Measurements from ENCODE around the gene NAP1L5.
A peak's percentile ranks its signal among the peaks of the same experiment; 100 is the strongest.

The NAP1L5 gene

GRCh38 chr4:88738180-88738579, 40.6 kb upstream of the NAP1L5 start:
- Histone ChIP-seq H3K9ac (ENCODE audit: insufficient read length) (no peak overlapping the region), H3K36me3 (ENCODE audit: insufficient read depth, low read length) (peaks cover 8% of the 10 kb centered on the region; the same call in 1 of the 2 replicates), H3K27ac (no peak overlapping the region), H3K4me3 (no peak overlapping the region), H3K9me3 (ENCODE audit: low read depth, low read length) (no peaks in the 10 kb centered on the region)
- TF ChIP-seq FOXP2 (optimal IDR thresholded peaks at IDR 0.05; ENCODE audit: control extremely low read depth, extremely low read length, insufficient read depth) (no peak), POLR2AphosphoS5 (IDR thresholded peaks at IDR 0.05; ENCODE audit: borderline replicate concordance, low read depth, low read length) (no peak), EZH2 (IDR thresholded peaks at IDR 0.05) (no peak)
- no peak for DNase-seq (ENCODE audit: low read depth, low spot score)

- Histone ChIP-seq H3K9me3 (ENCODE audit: low read depth, low read length) (no peaks in the 10 kb centered on the region), H3K9ac (ENCODE audit: insufficient read length) (no peak overlapping the region), H3K4me3 (no peak overlapping the region), H3K27ac (no peak overlapping the region), H3K36me3 (ENCODE audit: insufficient read depth, low read length) (peaks cover 8% of the 10 kb centered on the region; the same call in 1 of the 2 replicates)
- no peak for DNase-seq (ENCODE audit: low read depth, low spot score)
- no peak for TF ChIP-seq FOXP2 (optimal IDR thresholded peaks at IDR 0.05; ENCODE audit: control extremely low read depth, extremely low read length, insufficient read depth)
- no peak for TF ChIP-seq POLR2AphosphoS5 (IDR thresholded peaks at IDR 0.05; ENCODE audit: borderline replicate concordance, low read depth, low read length)
- no peak for TF ChIP-seq EZH2 (IDR thresholded peaks at IDR 0.05)
Observed at GRCh38 chr4:88737307-88737941, 39.8 kb upstream of the NAP1L5 start.

- TF ChIP-seq FOXP2 (optimal IDR thresholded peaks at IDR 0.05; ENCODE audit: control extremely low read depth, extremely low read length, insufficient read depth) (no peak), EZH2 (IDR thresholded peaks at IDR 0.05) (no peak), POLR2AphosphoS5 (IDR thresholded peaks at IDR 0.05; ENCODE audit: borderline replicate concordance, low read depth, low read length) (no peak)
- Histone ChIP-seq H3K4me3 (no peak overlapping the region), H3K27ac (no peak overlapping the region), H3K9me3 (ENCODE audit: low read depth, low read length) (no peaks in the 10 kb centered on the region), H3K36me3 (ENCODE audit: insufficient read depth, low read length) (peaks cover 8% of the 10 kb centered on the region; the same call in 1 of the 2 replicates), H3K9ac (ENCODE audit: insufficient read length) (no peak overlapping the region)
- no peak for DNase-seq (ENCODE audit: low read depth, low spot score)
Observed at GRCh38 chr4:88736264-88736663, 38.6 kb upstream of the NAP1L5 start.

- Histone ChIP-seq H3K9me3 (ENCODE audit: low read depth, low read length) (no peaks in the 10 kb centered on the region), H3K9ac (ENCODE audit: insufficient read length) (no peak overlapping the region), H3K27ac (no peak overlapping the region), H3K36me3 (ENCODE audit: insufficient read depth, low read length) (peaks cover 11% of the 10 kb centered on the region; the same call in 1 of the 2 replicates), H3K4me3 (no peak overlapping the region)
- DNase-seq (ENCODE audit: low read depth, low spot score) = no peak
- TF ChIP-seq EZH2 (IDR thresholded peaks at IDR 0.05) (no peak), POLR2AphosphoS5 (IDR thresholded peaks at IDR 0.05; ENCODE audit: borderline replicate concordance, low read depth, low read length) (no peak), FOXP2 (optimal IDR thresholded peaks at IDR 0.05; ENCODE audit: control extremely low read depth, extremely low read length, insufficient read depth) (no peak)
Observed at GRCh38 chr4:88735564-88735963, 37.9 kb upstream of the NAP1L5 start.

- DNase-seq (ENCODE audit: low read depth, low spot score) = no peak
- Histone ChIP-seq H3K9ac (ENCODE audit: insufficient read length) (no peak overlapping the region), H3K27ac (no peak overlapping the region), H3K36me3 (ENCODE audit: insufficient read depth, low read length) (peaks cover 22% of the 10 kb centered on the region), H3K9me3 (ENCODE audit: low read depth, low read length) (no peaks in the 10 kb centered on the region), H3K4me3 (no peak overlapping the region)
- TF ChIP-seq EZH2 (IDR thresholded peaks at IDR 0.05) = no peak
- no peak for TF ChIP-seq POLR2AphosphoS5 (IDR thresholded peaks at IDR 0.05; ENCODE audit: borderline replicate concordance, low read depth, low read length)
- TF ChIP-seq FOXP2 (optimal IDR thresholded peaks at IDR 0.05; ENCODE audit: control extremely low read depth, extremely low read length, insufficient read depth) = no peak
Observed at GRCh38 chr4:88734403-88734949, 36.8 kb upstream of the NAP1L5 start.

- peaks cover 26% of the 10 kb centered on the region for H3K36me3 ChIP-seq (ENCODE audit: insufficient read depth, low read length)
- no peak overlapping the region for H3K4me3 ChIP-seq
- DNase-seq (ENCODE audit: low read depth, low spot score) = no peak
- no peak overlapping the region for H3K9ac ChIP-seq (ENCODE audit: insufficient read length)
- H3K9me3 ChIP-seq (ENCODE audit: low read depth, low read length) = no peaks in the 10 kb centered on the region
- TF ChIP-seq POLR2AphosphoS5 (IDR thresholded peaks at IDR 0.05; ENCODE audit: borderline replicate concordance, low read depth, low read length) = no peak
- TF ChIP-seq EZH2 (IDR thresholded peaks at IDR 0.05) = no peak
- no peak for TF ChIP-seq FOXP2 (optimal IDR thresholded peaks at IDR 0.05; ENCODE audit: control extremely low read depth, extremely low read length, insufficient read depth)
- H3K27ac ChIP-seq = no peak overlapping the region
Observed at GRCh38 chr4:88732714-88733368, 35.2 kb upstream of the NAP1L5 start.

GRCh38 chr4:88731381-88731780, 33.8 kb upstream of the NAP1L5 start:
- Histone ChIP-seq H3K9ac (ENCODE audit: insufficient read length) (no peak overlapping the region), H3K4me3 (no peak overlapping the region), H3K36me3 (ENCODE audit: insufficient read depth, low read length) (peaks cover 33% of the 10 kb centered on the region), H3K9me3 (ENCODE audit: low read depth, low read length) (no peaks in the 10 kb centered on the region), H3K27ac (no peak overlapping the region)
- DNase-seq (ENCODE audit: low read depth, low spot score) = peak; percentile 59
- TF ChIP-seq FOXP2 (optimal IDR thresholded peaks at IDR 0.05; ENCODE audit: control extremely low read depth, extremely low read length, insufficient read depth) (peak; percentile 78), POLR2AphosphoS5 (IDR thresholded peaks at IDR 0.05; ENCODE audit: borderline replicate concordance, low read depth, low read length) (no peak), EZH2 (IDR thresholded peaks at IDR 0.05) (no peak)

GRCh38 chr4:88730811-88731210, 33.2 kb upstream of the NAP1L5 start:
- Histone ChIP-seq H3K36me3 (ENCODE audit: insufficient read depth, low read length) (peaks cover 33% of the 10 kb centered on the region), H3K27ac (no peak overlapping the region), H3K9ac (ENCODE audit: insufficient read length) (no peak overlapping the region), H3K4me3 (no peak overlapping the region), H3K9me3 (ENCODE audit: low read depth, low read length) (no peaks in the 10 kb centered on the region)
- DNase-seq (ENCODE audit: low read depth, low spot score) = no peak
- TF ChIP-seq POLR2AphosphoS5 (IDR thresholded peaks at IDR 0.05; ENCODE audit: borderline replicate concordance, low read depth, low read length) (no peak), FOXP2 (optimal IDR thresholded peaks at IDR 0.05; ENCODE audit: control extremely low read depth, extremely low read length, insufficient read depth) (no peak), EZH2 (IDR thresholded peaks at IDR 0.05) (no peak)
